HCT116 (cell line): ENCODE data around the gene MAP6D1.

Source experiments
- EZH2 ChIP-seq: fragments of 200-600 bp; sonication (generic); IDR thresholded peaks from 2 replicates; pipeline ENCODE4 v1.6.1; 2017; ENCODE audit warnings: antibody characterized with exemption, mixed run types
- JUND ChIP-seq: IDR thresholded peaks from 2 replicates; pipeline ENCODE4 v1.6.1; 2012
- POLR2A ChIP-seq: IDR thresholded peaks from 2 replicates; pipeline ENCODE4 v1.7.0; 2011; ENCODE audit warnings: borderline replicate concordance; ENCODE audit not compliant: insufficient read depth, insufficient read length; ENCODE audit errors: extremely low read depth
- POLR2AphosphoS5 ChIP-seq: IDR thresholded peaks from 2 replicates; pipeline ENCODE4 v1.6.1; 2011; ENCODE audit warnings: mild to moderate bottlenecking, low read depth, low read length, moderate library complexity
- RAD21 ChIP-seq: IDR thresholded peaks from 2 replicates; pipeline ENCODE4 v1.6.1; 2012; ENCODE audit warnings: low read depth, mild to moderate bottlenecking
- TF ChIP-seq, protein P1 (sequence below), 3 experiments: fragments of 200-600 bp in 1 of 3; sonication (generic) in 1 of 3; IDR thresholded peaks in 2 of 3; conservative IDR thresholded peaks in 1 of 3; 2 replicates each; pipeline ENCODE4 v1.5.1; 2012 to 2017; ENCODE audit warnings: low read depth in 2 of 3, low read length in 2 of 3, antibody characterized with exemption in 1 of 3, borderline replicate concordance in 1 of 3, control low read depth in 1 of 3, mild to moderate bottlenecking in 1 of 3, mixed read lengths in 1 of 3, mixed run types in 1 of 3, moderate library complexity in 1 of 3; ENCODE audit not compliant: insufficient read depth in 1 of 3
- TF ChIP-seq, protein P2 (sequence below): IDR thresholded peaks from 2 replicates; pipeline ENCODE4 v1.6.1; 2012; ENCODE audit warnings: low read depth

DNA sequence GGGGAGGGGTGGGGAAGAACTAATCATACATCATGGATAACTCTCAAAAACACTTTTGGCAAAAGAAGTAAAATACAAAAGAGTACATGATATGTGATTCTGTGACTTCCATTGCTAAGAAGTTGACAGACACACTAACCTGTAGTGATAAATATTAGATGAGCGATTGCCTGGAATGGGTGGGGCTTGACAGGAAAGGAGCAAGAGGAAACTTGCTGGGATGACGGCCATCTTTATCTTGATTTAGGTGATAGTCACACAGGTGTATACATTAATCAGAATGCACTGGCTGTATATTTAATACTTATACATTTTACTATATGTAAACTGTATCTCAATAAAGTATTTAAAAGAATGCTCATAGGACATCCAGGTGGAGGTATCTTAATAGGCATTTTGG is 46.2 kb upstream of the MAP6D1 start:
- TF ChIP-seq, protein P1, sequence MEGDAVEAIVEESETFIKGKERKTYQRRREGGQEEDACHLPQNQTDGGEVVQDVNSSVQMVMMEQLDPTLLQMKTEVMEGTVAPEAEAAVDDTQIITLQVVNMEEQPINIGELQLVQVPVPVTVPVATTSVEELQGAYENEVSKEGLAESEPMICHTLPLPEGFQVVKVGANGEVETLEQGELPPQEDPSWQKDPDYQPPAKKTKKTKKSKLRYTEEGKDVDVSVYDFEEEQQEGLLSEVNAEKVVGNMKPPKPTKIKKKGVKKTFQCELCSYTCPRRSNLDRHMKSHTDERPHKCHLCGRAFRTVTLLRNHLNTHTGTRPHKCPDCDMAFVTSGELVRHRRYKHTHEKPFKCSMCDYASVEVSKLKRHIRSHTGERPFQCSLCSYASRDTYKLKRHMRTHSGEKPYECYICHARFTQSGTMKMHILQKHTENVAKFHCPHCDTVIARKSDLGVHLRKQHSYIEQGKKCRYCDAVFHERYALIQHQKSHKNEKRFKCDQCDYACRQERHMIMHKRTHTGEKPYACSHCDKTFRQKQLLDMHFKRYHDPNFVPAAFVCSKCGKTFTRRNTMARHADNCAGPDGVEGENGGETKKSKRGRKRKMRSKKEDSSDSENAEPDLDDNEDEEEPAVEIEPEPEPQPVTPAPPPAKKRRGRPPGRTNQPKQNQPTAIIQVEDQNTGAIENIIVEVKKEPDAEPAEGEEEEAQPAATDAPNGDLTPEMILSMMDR (IDR thresholded peaks at IDR 0.05 in 2 of 3, conservative IDR thresholded peaks at IDR 0.05 in 1 of 3; ENCODE audit: borderline replicate concordance in 1 of 3, insufficient read depth in 1 of 3, low read depth in 2 of 3, low read length in 2 of 3) = no peak
- TF ChIP-seq POLR2A = no peak
- TF ChIP-seq, protein P2, sequence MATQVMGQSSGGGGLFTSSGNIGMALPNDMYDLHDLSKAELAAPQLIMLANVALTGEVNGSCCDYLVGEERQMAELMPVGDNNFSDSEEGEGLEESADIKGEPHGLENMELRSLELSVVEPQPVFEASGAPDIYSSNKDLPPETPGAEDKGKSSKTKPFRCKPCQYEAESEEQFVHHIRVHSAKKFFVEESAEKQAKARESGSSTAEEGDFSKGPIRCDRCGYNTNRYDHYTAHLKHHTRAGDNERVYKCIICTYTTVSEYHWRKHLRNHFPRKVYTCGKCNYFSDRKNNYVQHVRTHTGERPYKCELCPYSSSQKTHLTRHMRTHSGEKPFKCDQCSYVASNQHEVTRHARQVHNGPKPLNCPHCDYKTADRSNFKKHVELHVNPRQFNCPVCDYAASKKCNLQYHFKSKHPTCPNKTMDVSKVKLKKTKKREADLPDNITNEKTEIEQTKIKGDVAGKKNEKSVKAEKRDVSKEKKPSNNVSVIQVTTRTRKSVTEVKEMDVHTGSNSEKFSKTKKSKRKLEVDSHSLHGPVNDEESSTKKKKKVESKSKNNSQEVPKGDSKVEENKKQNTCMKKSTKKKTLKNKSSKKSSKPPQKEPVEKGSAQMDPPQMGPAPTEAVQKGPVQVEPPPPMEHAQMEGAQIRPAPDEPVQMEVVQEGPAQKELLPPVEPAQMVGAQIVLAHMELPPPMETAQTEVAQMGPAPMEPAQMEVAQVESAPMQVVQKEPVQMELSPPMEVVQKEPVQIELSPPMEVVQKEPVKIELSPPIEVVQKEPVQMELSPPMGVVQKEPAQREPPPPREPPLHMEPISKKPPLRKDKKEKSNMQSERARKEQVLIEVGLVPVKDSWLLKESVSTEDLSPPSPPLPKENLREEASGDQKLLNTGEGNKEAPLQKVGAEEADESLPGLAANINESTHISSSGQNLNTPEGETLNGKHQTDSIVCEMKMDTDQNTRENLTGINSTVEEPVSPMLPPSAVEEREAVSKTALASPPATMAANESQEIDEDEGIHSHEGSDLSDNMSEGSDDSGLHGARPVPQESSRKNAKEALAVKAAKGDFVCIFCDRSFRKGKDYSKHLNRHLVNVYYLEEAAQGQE = no peak
- TF ChIP-seq POLR2AphosphoS5 = no peak
- TF ChIP-seq EZH2 = no peak
- TF ChIP-seq RAD21 = no peak
- TF ChIP-seq JUND = no peak
